GM12864 (cell line): ENCODE data around the gene KLF15.

Source experiments
- DNase-seq: peaks from one replicate; pipeline ENCODE4 v3.0.0-alpha.2; 2011; ENCODE audit warnings: low read depth
- H3K4me3 ChIP-seq: 2 replicates; pipeline ENCODE4 v1.5.1; 2011; ENCODE audit warnings: mild to moderate bottlenecking, low read depth, low read length, control low read depth
- TF ChIP-seq, protein P1 (sequence below): IDR thresholded peaks from 2 replicates; pipeline ENCODE4 v1.5.1; 2011; ENCODE audit warnings: low read depth, mild to moderate bottlenecking, moderate library complexity, low read length, control low read depth, inconsistent platforms; ENCODE audit errors: missing control alignments

KLF15 gene

DNA sequence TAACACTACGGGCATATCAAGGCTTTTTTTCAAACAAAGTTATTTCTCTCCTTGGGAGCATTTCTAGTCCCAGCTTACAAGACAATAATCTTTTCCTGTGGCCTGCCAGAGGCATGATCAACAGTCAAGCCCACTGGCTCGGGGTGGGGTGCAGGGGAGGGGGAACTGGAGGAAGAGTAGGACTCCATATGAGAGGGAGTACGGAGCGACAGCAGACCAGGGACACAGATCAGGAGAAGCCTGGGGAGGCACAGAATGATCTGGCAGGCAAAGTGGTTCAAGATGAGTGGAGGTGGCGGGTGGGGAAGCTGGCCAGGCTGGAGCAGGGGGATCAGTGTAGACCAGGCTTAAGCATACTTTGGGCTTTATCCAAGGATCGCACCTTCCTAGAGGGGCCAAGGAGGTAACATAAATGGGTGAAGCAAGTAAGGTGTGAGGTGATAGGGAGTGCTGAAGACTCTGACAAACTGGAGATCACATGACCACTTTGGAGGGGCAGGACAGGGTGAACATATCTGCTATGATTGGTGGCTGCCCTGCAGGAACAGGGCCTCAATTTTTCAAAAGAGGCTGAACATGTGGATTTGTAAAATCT lies 37.4 kb downstream of the KLF15 start:
- TF ChIP-seq, protein P1, sequence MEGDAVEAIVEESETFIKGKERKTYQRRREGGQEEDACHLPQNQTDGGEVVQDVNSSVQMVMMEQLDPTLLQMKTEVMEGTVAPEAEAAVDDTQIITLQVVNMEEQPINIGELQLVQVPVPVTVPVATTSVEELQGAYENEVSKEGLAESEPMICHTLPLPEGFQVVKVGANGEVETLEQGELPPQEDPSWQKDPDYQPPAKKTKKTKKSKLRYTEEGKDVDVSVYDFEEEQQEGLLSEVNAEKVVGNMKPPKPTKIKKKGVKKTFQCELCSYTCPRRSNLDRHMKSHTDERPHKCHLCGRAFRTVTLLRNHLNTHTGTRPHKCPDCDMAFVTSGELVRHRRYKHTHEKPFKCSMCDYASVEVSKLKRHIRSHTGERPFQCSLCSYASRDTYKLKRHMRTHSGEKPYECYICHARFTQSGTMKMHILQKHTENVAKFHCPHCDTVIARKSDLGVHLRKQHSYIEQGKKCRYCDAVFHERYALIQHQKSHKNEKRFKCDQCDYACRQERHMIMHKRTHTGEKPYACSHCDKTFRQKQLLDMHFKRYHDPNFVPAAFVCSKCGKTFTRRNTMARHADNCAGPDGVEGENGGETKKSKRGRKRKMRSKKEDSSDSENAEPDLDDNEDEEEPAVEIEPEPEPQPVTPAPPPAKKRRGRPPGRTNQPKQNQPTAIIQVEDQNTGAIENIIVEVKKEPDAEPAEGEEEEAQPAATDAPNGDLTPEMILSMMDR: no peak
- no peak for DNase-seq
- no peak overlapping the region for H3K4me3 ChIP-seq

DNA sequence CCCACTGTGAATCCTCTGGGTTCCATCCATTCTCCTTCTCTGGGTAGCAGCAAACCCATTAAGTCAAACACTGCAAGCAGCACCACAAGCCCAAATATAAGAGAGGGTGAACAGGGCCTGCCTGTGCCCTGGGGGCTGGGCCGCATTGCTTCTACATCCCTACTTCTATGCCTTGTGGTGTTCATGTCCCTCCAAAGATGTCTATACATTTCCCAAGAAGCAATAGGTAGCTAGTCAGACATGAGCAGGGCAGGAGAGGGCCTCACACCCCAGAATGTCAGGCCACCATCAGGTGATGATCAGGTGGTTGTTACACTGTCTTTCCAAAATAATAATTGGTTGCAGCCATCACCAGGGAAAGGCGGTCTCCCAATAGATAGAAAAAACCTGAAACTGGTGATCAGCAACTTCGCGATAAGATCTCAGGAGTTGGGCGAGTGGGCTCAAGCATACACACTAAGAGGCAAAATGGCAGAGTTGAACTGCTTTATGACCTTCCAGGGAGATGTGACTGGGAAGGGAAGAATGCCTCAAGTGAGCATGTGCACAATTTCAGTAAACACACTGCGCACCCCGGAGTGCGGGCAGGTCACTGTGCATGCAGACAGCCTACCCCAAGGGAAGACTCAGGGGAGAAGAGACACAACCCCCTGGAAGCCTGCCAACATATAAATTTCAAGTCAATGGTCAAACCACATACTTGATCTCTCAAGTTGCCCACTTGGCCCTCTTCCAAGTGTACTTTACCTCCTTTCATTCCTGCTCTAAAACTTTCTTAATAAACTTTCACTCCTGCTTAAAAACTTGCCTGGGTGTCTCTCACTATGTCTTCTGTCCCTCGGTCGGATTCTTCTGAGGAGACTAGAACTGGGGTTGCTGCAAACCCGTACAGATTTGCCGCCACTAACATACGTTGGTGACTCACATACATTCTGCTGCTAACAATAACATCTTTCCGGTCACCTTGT lies 39.9 kb downstream of the KLF15 start:
- no peak for DNase-seq
- no peak overlapping the region for H3K4me3 ChIP-seq
- TF ChIP-seq, protein P1: no peak

DNA sequence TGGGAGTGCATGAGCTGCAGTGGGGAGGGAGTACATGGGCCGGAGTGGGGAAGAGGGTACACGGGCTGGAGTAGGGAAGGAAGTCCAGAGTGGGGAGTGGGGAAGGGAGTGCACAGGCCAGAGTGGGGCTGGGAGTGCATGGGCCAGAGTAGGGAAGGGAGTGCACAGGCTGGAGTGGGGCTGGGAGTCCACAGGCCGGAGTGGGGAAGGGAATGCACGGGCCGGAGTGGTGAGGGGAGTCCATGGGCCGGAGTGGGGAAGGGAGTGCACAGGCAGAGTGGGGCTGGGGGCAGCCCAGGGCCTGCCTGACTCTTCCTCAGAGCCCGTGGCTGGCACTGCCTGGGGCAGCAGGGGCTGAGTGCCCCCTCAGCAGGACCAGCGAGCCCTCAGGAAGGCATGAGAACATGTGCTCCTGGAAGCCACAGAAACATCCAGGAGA lies 40.7 kb downstream of the KLF15 start:
- TF ChIP-seq, protein P1: no peak
- no peak overlapping the region for H3K4me3 ChIP-seq
- no peak for DNase-seq

DNA sequence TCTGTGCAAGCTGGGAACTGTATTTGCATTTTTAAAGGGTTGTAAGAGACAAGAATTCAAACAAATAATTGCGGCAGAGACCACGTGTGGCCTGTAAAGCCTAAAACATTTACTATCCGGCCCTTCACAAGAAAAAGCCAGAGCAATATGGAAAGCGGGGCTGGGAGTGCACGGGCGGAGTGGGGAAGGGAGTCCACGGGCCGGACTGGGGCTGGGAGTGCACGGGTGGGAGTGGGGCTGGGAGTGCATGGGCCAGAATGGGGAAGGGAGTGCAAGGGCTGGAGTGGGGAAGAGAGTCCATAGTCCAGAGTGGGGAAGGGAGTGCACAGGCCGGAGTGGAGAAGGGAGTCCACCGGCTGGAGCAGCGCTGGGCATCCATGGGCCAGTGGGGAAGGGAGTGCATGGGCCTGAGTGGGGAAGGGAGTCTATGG lies 41.2 kb downstream of the KLF15 start:
- DNase-seq: no peak
- H3K4me3 ChIP-seq: no peak overlapping the region
- TF ChIP-seq, protein P1: no peak

DNA sequence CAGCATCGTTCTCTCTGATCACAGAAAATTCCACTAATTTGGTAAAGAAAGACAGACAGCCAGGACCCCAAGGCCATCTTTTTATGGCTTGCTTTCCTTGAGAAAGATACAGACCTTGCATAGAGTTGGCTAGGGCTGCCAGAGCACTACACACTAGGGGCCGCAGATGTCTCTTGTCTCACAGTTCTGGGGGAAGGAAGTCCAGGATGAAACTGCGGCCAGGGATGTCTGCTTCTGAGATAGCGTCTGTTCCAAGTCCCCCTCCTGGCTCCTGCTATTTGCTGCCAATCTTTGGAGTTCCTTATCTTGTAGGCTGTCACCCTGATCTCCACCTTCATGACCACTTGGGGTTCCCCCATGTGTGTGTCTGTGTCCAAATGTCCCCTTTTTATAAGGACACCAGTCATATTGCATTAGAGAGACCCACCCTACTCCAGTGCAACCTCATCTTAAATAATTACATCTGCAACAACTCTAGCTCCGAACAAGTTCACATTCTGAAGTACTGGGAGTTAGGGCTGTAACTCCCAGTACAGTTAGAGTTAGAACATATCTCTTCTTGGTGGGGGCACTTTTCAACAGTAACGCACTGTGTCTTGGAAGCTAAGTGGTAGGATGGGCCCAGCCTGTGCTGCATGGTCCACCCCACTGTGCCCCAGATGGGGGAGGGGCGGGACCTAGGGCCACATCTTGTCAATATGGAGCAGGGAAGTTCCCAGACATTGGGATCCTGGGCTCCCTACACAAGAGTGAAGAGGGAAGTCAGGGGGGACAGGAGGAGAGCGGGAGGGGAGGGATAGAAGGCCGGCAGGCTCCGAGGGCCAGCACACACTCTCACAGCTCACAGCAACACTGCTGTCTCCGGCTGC lies 42.2 kb downstream of the KLF15 start:
- no peak overlapping the region for H3K4me3 ChIP-seq
- TF ChIP-seq, protein P1: no peak
- no peak for DNase-seq

DNA sequence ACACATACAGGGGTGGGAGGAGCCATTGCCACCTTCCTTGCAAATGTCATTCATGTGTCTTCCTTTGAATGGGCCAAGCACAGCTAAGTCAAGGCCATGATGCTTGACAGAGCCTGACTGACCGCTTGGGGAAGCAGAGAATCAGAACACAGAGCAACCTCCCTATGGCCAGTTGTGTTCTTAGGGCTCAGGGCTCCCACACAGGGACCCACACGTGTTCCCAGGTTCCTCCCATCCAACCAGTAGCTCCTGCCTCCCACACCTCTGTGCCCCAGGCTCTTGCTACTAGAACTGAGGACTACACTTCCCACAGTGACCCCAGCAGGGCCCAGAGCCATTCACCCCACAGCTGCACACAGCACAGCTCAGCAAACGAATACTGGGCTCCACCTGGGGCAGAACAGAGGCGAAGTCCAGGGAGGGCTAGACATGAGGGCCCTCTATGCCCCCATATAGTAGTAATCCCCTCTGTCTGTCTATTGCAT lies 42.9 kb downstream of the KLF15 start:
- no peak for DNase-seq
- no peak overlapping the region for H3K4me3 ChIP-seq
- TF ChIP-seq, protein P1: no peak
